Breast epithelium (tissue), 4 donors: ENCODE data around the gene TEKT1. TPM values are rescaled to one million over a fixed set of nuclear protein-coding genes. Genes with fewer than 3 reads are reported as not detected.
"Not testable (repeated sequence)": the region's sequence is repeated elsewhere in the genome, so short reads cannot be mapped to it uniquely, and the experiment has no call there.

Experiments
- DNase-seq, 2 donors: peaks; one replicate each; pipeline ENCODE4 v3.0.0-alpha.2; 2019; ENCODE audit warnings: low spot score in 2 of 2
- H3K27ac ChIP-seq, 2 donors: fragments of 200-600 bp; sonication (generic) in 1 of 2; one replicate each; pipeline ENCODE4 v1.5.1; 2016 to 2019; ENCODE audit warnings: mild to moderate bottlenecking in 1 of 2
- H3K27me3 ChIP-seq, 2 donors: fragments of 200-600 bp; sonication (generic) in 1 of 2; one replicate each; pipeline versions ENCODE4 v1.5.1 to v1.6.0; 2017 to 2019; ENCODE audit warnings: control low read depth in 1 of 2, mild to moderate bottlenecking in 1 of 2
- H3K36me3 ChIP-seq: fragments of 200-600 bp; one replicate; pipeline ENCODE4 v1.5.1; 2019
- H3K4me1 ChIP-seq, 2 donors: fragments of 200-600 bp; sonication (generic); one replicate each; pipeline ENCODE4 v1.5.1; 2016 to 2019; ENCODE audit warnings: control low read depth in 1 of 2
- H3K4me3 ChIP-seq, 3 donors: fragments of 200-600 bp; sonication (generic); 1 replicate in 2 of 3; 2 replicates in 1 of 3; pipeline ENCODE4 v1.5.1; 2016 to 2019; ENCODE audit warnings: mild to moderate bottlenecking in 3 of 3, moderate library complexity in 2 of 3
- H3K9me3 ChIP-seq, 2 donors: fragments of 200-600 bp; sonication (generic) in 1 of 2; one replicate each; pipeline ENCODE4 v1.5.1; 2016 to 2019; ENCODE audit warnings: control low read depth in 1 of 2
- CTCF ChIP-seq, 3 donors: fragments of 450-650 bp; IDR thresholded peaks; one replicate each; pipeline ENCODE4 v1.5.1; 2016 to 2017; ENCODE audit warnings: antibody characterized with exemption in 3 of 3, mild to moderate bottlenecking in 3 of 3, moderate library complexity in 3 of 3
- POLR2A ChIP-seq: fragments of 450-650 bp; IDR thresholded peaks from one replicate; pipeline ENCODE4 v1.6.1; 2016; ENCODE audit warnings: antibody characterized with exemption, mild to moderate bottlenecking, moderate library complexity
- POLR2AphosphoS5 ChIP-seq, 3 donors: sonication (generic); formaldehyde crosslinking; IDR thresholded peaks; one replicate each; pipeline ENCODE4 v1.6.1; 2017; ENCODE audit warnings: antibody characterized with exemption in 3 of 3
- intact Hi-C: fragments of 100-400 bp; cut with DNase I; formaldehyde crosslinking; loops from one replicate; pipeline ENCODE4 v1.15.1; 2023; ENCODE audit warnings: low total_unique reads
- total RNA-seq, 3 donors: library from RNA; depleted of rRNA; stranded (reverse); fragments of >200 nt; gene quantifications; one replicate each; pipeline ENCODE4 v1.1.0, GENCODE V29; 2016

Gene TEKT1
- total RNA-seq, 3 donors from 2014 or later, result not detected

DNA sequence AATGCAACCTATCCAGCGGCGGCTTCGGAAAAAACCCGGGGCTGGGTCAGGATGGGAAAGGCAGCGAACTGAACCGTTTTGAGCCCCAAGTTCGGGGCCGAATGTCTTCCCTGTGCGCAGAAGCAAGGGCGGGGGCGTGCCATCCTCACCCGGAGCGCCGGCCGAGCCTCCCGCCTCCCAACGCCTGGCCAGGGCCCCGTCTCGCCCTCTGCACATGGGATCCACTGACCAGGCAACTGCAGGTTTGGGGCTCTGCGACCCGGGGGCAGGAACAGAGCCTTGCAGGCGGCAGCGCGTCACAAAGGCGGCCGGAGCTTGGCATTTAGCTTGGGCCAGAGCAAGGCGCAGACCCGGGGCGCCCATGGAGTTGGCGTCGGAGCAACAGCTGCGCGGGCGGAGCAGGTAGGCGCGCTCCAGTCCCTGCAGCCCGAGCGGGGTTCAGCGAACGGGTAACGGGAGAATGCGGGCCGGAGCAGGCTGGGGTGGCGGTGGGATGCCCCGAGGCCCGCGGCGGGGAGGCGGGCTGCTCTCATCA, 55.6 kb downstream of the TEKT1 start, which contains the start of gene FBXO39:
FBXO39 (plus strand) TSS at position 345 of the 535 bp plus-strand sequence. CDS start 3,654 bp downstream, outside the sequence.
- Histone ChIP-seq H3K4me3 (peak within 1 kb of the TSS in 2 of 3 donors; percentile 28 to 50), H3K27me3 (peaks cover 0 to 7% of the 10 kb centered on the region in 2 donors), H3K27ac (no peak within 1 kb of the TSS), H3K9me3 (peaks cover 25% of the 10 kb centered on the region in 2 donors), H3K36me3 (peaks cover 14% of the 10 kb centered on the region), H3K4me1 (no peaks in the 10 kb centered on the region)
- TF ChIP-seq POLR2A (no peak), POLR2AphosphoS5 (IDR thresholded peaks at IDR 0.05) (no peak), CTCF (IDR thresholded peaks at IDR 0.05) (no peak)
- DNase-seq, result no peak
- intact Hi-C loops, result no loop called here

DNA sequence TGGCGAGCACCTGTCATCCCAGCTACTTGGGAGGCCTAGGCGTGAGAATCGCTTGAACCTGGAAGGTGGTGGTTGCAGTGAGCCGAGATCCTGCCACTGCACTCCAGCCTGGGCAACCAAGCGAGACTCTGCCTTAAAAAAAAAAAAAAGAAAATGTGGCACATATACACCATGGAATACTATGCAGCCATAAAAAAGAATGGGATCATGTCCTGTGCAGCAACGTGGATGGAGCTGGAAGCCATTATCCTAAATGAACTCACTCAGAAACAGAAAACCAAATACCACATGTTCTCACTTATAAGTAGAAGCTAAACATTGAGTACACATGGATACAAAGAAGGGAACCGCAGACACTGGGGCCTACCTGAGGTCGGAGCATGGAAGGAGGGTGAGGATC, 56.6 kb downstream of the TEKT1 start:
- H3K4me3 ChIP-seq, intact Hi-C loops, DNase-seq, H3K4me1 ChIP-seq, H3K27ac ChIP-seq, H3K27me3 ChIP-seq: not testable (repeated sequence)
- peaks cover 23% of the 10 kb centered on the region for H3K36me3 ChIP-seq
- H3K9me3 ChIP-seq, result peaks cover 25% of the 10 kb centered on the region in 2 donors

GRCh38 chr17:6772016-6772415, 59.5 kb downstream of the TEKT1 start:
- intact Hi-C loops, result no loop called here
- H3K4me1 ChIP-seq, result no peaks in the 10 kb centered on the region
- TF ChIP-seq CTCF (IDR thresholded peaks at IDR 0.05) (no peak), POLR2AphosphoS5 (IDR thresholded peaks at IDR 0.05) (no peak), POLR2A (no peak)
- no peak for DNase-seq
- H3K4me3 ChIP-seq, result no peak overlapping the region
- peaks cover 27 to 37% of the 10 kb centered on the region in 2 donors for H3K9me3 ChIP-seq
- peaks cover 24% of the 10 kb centered on the region for H3K36me3 ChIP-seq
- peaks cover 0 to 7% of the 10 kb centered on the region in 2 donors for H3K27me3 ChIP-seq
- no peak overlapping the region for H3K27ac ChIP-seq

- H3K27ac ChIP-seq, result no peak overlapping the region
- H3K27me3 ChIP-seq, result no peaks in the 10 kb centered on the region
- no peak for DNase-seq
- peaks cover 15 to 21% of the 10 kb centered on the region in 2 donors for H3K9me3 ChIP-seq
- intact Hi-C loops, result no loop called here
- no peak for TF ChIP-seq POLR2AphosphoS5 (IDR thresholded peaks at IDR 0.05)
- TF ChIP-seq POLR2A, result no peak
- no peak for TF ChIP-seq CTCF (IDR thresholded peaks at IDR 0.05)
- H3K4me3 ChIP-seq, result no peak overlapping the region
- no peaks in the 10 kb centered on the region for H3K4me1 ChIP-seq
- peaks cover 24% of the 10 kb centered on the region for H3K36me3 ChIP-seq
These were observed 63.1 kb downstream of the TEKT1 start for GRCh38 chr17:6768447-6768846.

DNA sequence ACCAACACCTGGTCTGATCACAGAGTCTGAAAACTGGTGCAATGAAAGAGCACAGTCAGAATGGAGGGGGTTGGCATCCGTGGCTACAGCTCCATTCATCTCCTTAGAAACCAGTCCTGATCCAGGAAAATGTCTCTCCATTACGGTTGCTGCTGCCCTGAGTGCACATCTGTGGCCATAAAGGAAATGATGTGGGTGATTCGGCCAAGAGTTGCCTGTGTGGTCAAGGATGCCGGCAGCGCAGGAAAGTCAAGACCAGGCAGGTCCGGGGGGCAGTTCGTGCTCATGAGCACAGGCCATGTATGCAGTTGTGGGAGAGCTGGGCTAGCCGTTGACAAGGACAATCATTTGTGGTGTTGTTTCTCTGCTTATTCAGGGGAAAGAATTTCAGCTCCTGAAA, 69.8 kb downstream of the TEKT1 start:
- Histone ChIP-seq H3K9me3 (no peaks in the 10 kb centered on the region), H3K36me3 (peaks cover 3% of the 10 kb centered on the region), H3K27ac (no peak overlapping the region), H3K27me3 (no peaks in the 10 kb centered on the region), H3K4me3 (no peak overlapping the region), H3K4me1 (no peaks in the 10 kb centered on the region)
- intact Hi-C loops, result no loop called here
- DNase-seq, result no peak
- TF ChIP-seq CTCF (IDR thresholded peaks at IDR 0.05), result no peak

GRCh38 chr17:6757747-6758146, 73.8 kb downstream of the TEKT1 start:
- Histone ChIP-seq H3K9me3 (no peaks in the 10 kb centered on the region), H3K27ac (no peak overlapping the region), H3K27me3 (no peaks in the 10 kb centered on the region), H3K36me3 (no peaks in the 10 kb centered on the region), H3K4me3 (no peak overlapping the region), H3K4me1 (peaks cover 6 to 15% of the 10 kb centered on the region in 2 donors)
- no peak for DNase-seq
- intact Hi-C loops, result no loop called here
- TF ChIP-seq POLR2A, result no peak
